22Rv1 (cell line): Measurements from ENCODE around the gene TTC14.

Experiments used
- H3K27ac ChIP-seq: fragments of 450-650 bp; 2 replicates; pipeline ENCODE4 v1.5.1; 2017
- ZFX ChIP-seq: fragments of 450-650 bp; IDR thresholded peaks from 2 replicates; pipeline ENCODE4 v1.6.1; 2017; ENCODE audit warnings: antibody characterized with exemption, borderline replicate concordance
- TF ChIP-seq, protein P1 (sequence below): fragments of 450-650 bp; IDR thresholded peaks from 2 replicates; pipeline ENCODE4 v1.5.1; 2017; ENCODE audit warnings: mild to moderate bottlenecking

TTC14 gene

DNA sequence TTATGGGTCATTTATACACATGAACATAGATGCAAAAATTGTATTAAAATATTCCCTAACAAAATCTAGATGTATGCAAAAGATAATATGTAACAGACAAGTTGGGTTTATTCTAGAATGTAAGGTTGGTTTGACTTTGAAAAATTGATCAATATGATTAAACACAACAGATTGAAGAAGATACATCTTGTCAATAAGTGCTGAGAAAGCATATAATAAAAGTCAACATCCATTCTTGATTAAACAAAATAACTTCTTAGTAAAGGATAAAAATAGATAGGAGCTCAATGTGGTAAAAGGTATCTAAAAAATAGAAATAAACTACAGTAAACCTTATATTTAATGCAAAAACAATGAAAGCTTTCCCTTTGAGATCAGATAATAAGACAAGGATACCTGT, 39.0 kb downstream of the TTC14 start:
- no peak overlapping the region for H3K27ac ChIP-seq
- TF ChIP-seq ZFX, result no peak
- TF ChIP-seq, protein P1, sequence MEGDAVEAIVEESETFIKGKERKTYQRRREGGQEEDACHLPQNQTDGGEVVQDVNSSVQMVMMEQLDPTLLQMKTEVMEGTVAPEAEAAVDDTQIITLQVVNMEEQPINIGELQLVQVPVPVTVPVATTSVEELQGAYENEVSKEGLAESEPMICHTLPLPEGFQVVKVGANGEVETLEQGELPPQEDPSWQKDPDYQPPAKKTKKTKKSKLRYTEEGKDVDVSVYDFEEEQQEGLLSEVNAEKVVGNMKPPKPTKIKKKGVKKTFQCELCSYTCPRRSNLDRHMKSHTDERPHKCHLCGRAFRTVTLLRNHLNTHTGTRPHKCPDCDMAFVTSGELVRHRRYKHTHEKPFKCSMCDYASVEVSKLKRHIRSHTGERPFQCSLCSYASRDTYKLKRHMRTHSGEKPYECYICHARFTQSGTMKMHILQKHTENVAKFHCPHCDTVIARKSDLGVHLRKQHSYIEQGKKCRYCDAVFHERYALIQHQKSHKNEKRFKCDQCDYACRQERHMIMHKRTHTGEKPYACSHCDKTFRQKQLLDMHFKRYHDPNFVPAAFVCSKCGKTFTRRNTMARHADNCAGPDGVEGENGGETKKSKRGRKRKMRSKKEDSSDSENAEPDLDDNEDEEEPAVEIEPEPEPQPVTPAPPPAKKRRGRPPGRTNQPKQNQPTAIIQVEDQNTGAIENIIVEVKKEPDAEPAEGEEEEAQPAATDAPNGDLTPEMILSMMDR, result no peak

DNA sequence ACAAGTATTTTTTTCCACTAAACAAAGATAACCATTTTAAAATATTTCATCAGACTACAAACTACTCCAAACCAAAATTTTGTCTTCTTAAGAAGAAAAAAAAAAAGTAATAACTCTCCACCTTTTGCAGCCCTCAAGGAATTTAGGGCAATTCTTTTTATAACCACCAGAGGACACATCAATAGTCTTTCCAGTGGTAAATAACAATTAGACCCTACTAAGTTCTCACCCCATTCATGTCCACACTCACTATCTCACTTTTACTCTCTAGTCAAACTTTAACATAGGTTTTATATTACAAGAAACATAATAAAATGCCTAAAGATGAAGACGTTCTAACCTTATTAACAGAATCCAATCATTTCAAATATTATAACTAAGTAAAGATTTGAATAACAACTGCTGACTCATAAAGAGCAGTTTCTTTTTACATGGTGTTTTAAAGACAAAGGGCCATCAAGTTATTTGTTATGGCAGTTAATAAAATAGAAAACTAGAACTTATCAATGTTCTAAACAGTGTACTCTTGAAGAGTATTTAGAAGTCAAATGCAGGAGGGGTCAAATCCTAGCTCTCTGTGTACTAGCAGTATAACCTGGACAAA, 44.3 kb downstream of the TTC14 start:
- no peak for TF ChIP-seq ZFX
- TF ChIP-seq, protein P1, result peak; percentile 53
- H3K27ac ChIP-seq, result no peak overlapping the region

DNA sequence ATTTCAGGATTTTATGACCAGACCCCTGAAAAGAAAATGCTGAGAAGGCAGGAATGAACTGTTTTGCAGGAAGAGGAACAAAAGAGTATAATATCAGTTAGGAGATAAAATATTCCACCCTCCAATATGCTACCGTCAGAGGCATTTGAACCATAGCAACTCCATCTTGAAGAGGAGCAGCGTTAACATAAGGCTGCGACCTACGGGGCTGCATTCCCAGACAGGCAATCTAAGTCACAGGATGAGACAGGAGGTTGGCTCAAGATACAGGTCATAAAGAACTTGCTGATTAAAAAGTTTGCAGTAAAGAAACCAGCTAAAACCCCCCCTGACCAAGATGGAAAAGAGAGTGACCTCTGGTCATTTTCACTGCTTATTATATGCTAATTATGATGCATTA, 54.4 kb downstream of the TTC14 start:
- no peak overlapping the region for H3K27ac ChIP-seq
- TF ChIP-seq, protein P1, result no peak
- TF ChIP-seq ZFX, result no peak

DNA sequence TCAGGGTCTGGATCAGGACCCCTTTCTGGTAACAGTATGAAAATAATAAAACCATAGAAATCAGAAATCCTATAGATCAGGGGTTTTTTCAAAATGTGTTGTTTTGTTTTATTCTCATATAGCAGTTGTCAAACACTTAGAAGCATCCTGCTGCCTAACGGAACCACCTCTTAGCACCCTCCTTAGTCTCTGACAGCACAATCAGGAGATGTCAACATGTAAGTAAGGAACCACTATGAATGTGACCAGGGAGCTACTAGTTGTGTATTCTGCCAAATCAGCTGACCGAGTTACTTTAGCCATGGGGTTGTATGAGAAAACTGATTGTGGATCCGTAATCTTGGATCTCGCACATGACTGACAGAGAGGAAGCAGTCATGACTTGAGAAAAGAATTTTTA, 55.1 kb downstream of the TTC14 start:
- H3K27ac ChIP-seq, result no peak overlapping the region
- TF ChIP-seq, protein P1, result no peak
- TF ChIP-seq ZFX, result no peak
